MM.1S (cell line): Measurements from ENCODE around the gene GRAMD2A.

ENCODE experiments used
- DNase-seq: peaks from one replicate; pipeline ENCODE4 v3.0.0-alpha.2; 2015
- H2AFZ ChIP-seq: fragments of 300-600 bp; sonication (generic); 2 replicates; pipeline ENCODE4 v1.6.0; 2016; ENCODE audit warnings: antibody characterized with exemption, low read length
- H3F3A ChIP-seq: fragments of 300-600 bp; sonication (generic); 2 replicates; pipeline ENCODE4 v1.6.1; 2016; ENCODE audit warnings: mild to moderate bottlenecking, antibody characterized with exemption, low read length, moderate library complexity, mixed read lengths; ENCODE audit not compliant: insufficient read depth
- H3K27ac ChIP-seq: fragments of 300-600 bp; sonication (generic); 2 replicates; pipeline ENCODE4 v1.5.1; 2016; ENCODE audit warnings: mild to moderate bottlenecking, low read length
- H3K27me3 ChIP-seq: fragments of 300-600 bp; sonication (generic); replicated peaks from 2 replicates; pipeline ENCODE4 v1.6.0; 2016; ENCODE audit warnings: low read length; ENCODE audit not compliant: insufficient read depth
- H3K36me3 ChIP-seq: fragments of 300-600 bp; sonication (generic); replicated peaks from 2 replicates; pipeline ENCODE4 v1.6.1; 2016; ENCODE audit warnings: mild to moderate bottlenecking, low read length, mixed read lengths; ENCODE audit not compliant: insufficient read depth
- H3K4me1 ChIP-seq: fragments of 300-600 bp; sonication (generic); 2 replicates; pipeline ENCODE4 v1.6.1; 2016; ENCODE audit warnings: low read length, mixed read lengths
- H3K4me2 ChIP-seq: fragments of 300-600 bp; sonication (generic); 2 replicates; pipeline ENCODE4 v1.6.0; 2016; ENCODE audit warnings: low read depth, low read length
- H3K4me3 ChIP-seq: fragments of 300-600 bp; sonication (generic); 2 replicates; pipeline ENCODE4 v1.5.1; 2016; ENCODE audit warnings: low read length, mixed read lengths
- H3K79me2 ChIP-seq: fragments of 300-600 bp; sonication (generic); 2 replicates; pipeline ENCODE4 v1.6.1; 2016; ENCODE audit warnings: mixed run types, low read length, mixed read lengths
- H3K9ac ChIP-seq: fragments of 300-600 bp; sonication (generic); 2 replicates; pipeline ENCODE4 v1.6.1; 2016; ENCODE audit warnings: low read length, mixed read lengths
- H3K9me2 ChIP-seq: fragments of 300-600 bp; sonication (generic); replicated peaks from 2 replicates; pipeline ENCODE4 v1.6.1; 2016; ENCODE audit warnings: mild to moderate bottlenecking, low read length, mixed read lengths; ENCODE audit not compliant: insufficient read depth
- H3K9me3 ChIP-seq: fragments of 300-600 bp; sonication (generic); replicated peaks from 2 replicates; pipeline ENCODE4 v1.6.1; 2016; ENCODE audit warnings: mild to moderate bottlenecking, low read length, mixed read lengths; ENCODE audit not compliant: insufficient read depth
- H4K20me1 ChIP-seq: fragments of 300-600 bp; sonication (generic); 2 replicates; pipeline ENCODE4 v1.6.1; 2016; ENCODE audit warnings: mild to moderate bottlenecking, low read length, moderate library complexity, mixed read lengths; ENCODE audit not compliant: insufficient read depth
- CTCF ChIP-seq: fragments of 300-600 bp; sonication (generic); IDR thresholded peaks from 2 replicates; pipeline ENCODE4 v1.5.1; 2016; ENCODE audit warnings: antibody characterized with exemption, low read length, mixed read lengths
- EZH2 ChIP-seq: fragments of 300-600 bp; sonication (generic); optimal IDR thresholded peaks from 2 replicates; pipeline ENCODE3; 2017; ENCODE audit warnings: low read depth, mild to moderate bottlenecking, antibody characterized with exemption, low read length, mixed read lengths
- EZH2phosphoT487 ChIP-seq: fragments of 300-600 bp; sonication (generic); IDR thresholded peaks from 2 replicates; pipeline ENCODE4 v1.6.1; 2018; ENCODE audit warnings: antibody characterized with exemption, low read length

GRAMD2A gene

GRCh38 chr15:72236381-72237003 lies 38.9 kb upstream of the GRAMD2A start:
- no peaks in the 10 kb centered on the region for H3K9me2 ChIP-seq
- peaks cover 18% of the 10 kb centered on the region; the same call in 1 of the 2 replicates for H3K4me1 ChIP-seq
- H3F3A ChIP-seq, result peaks cover 9% of the 10 kb centered on the region
- H4K20me1 ChIP-seq, result no peaks in the 10 kb centered on the region
- no peaks in the 10 kb centered on the region for H3K27me3 ChIP-seq
- H3K4me2 ChIP-seq, result no peak overlapping the region
- DNase-seq, result no peak
- no peaks in the 10 kb centered on the region for H3K9me3 ChIP-seq
- TF ChIP-seq EZH2phosphoT487 (no peak), EZH2 (no peak), CTCF (no peak)
- no peaks in the 10 kb centered on the region for H3K79me2 ChIP-seq
- no peaks in the 10 kb centered on the region for H3K36me3 ChIP-seq
- no peak overlapping the region for H3K27ac ChIP-seq
- H2AFZ ChIP-seq, result no peak overlapping the region
- H3K4me3 ChIP-seq, result no peak overlapping the region
- no peak overlapping the region for H3K9ac ChIP-seq

GRCh38 chr15:72235298-72235697 lies 37.7 kb upstream of the GRAMD2A start:
- no peaks in the 10 kb centered on the region for H4K20me1 ChIP-seq
- H3K4me3 ChIP-seq, result no peak overlapping the region
- TF ChIP-seq EZH2 (no peak), CTCF (no peak), EZH2phosphoT487 (no peak)
- no peaks in the 10 kb centered on the region for H3K9me3 ChIP-seq
- H3K36me3 ChIP-seq, result no peaks in the 10 kb centered on the region
- H3K27ac ChIP-seq, result no peak overlapping the region
- no peak overlapping the region for H3K9ac ChIP-seq
- no peak for DNase-seq
- no peak overlapping the region for H3K4me2 ChIP-seq
- H2AFZ ChIP-seq, result no peak overlapping the region
- peaks cover 18% of the 10 kb centered on the region; the same call in 1 of the 2 replicates for H3K4me1 ChIP-seq
- H3K9me2 ChIP-seq, result no peaks in the 10 kb centered on the region
- H3K79me2 ChIP-seq, result peaks cover 5% of the 10 kb centered on the region
- H3K27me3 ChIP-seq, result no peaks in the 10 kb centered on the region
- peaks cover 18% of the 10 kb centered on the region for H3F3A ChIP-seq

- H3F3A ChIP-seq, result peaks cover 18% of the 10 kb centered on the region
- H4K20me1 ChIP-seq, result peaks cover 7% of the 10 kb centered on the region; the same call in 1 of the 2 replicates
- H3K36me3 ChIP-seq, result no peaks in the 10 kb centered on the region
- H3K9me2 ChIP-seq, result no peaks in the 10 kb centered on the region
- DNase-seq, result no peak
- no peak overlapping the region for H3K9ac ChIP-seq
- TF ChIP-seq EZH2phosphoT487 (no peak), CTCF (no peak), EZH2 (no peak)
- no peaks in the 10 kb centered on the region for H3K9me3 ChIP-seq
- peaks cover 26% of the 10 kb centered on the region for H3K4me1 ChIP-seq
- H3K27ac ChIP-seq, result no peak overlapping the region
- H3K79me2 ChIP-seq, result peaks cover 21% of the 10 kb centered on the region
- H2AFZ ChIP-seq, result no peak overlapping the region
- H3K4me3 ChIP-seq, result no peak overlapping the region
- no peaks in the 10 kb centered on the region for H3K27me3 ChIP-seq
- H3K4me2 ChIP-seq, result no peak overlapping the region
These were observed 36.2 kb upstream of the GRAMD2A start for GRCh38 chr15:72233769-72234168.
